ENCODE results near the gene ARL2BP. TPM values are rescaled to one million over a fixed set of nuclear protein-coding genes. Genes with fewer than 3 reads are reported as not detected.

ARL2BP gene
- total RNA-seq, 1 experiment from 2014 or later: 10.6 TPM

DNA sequence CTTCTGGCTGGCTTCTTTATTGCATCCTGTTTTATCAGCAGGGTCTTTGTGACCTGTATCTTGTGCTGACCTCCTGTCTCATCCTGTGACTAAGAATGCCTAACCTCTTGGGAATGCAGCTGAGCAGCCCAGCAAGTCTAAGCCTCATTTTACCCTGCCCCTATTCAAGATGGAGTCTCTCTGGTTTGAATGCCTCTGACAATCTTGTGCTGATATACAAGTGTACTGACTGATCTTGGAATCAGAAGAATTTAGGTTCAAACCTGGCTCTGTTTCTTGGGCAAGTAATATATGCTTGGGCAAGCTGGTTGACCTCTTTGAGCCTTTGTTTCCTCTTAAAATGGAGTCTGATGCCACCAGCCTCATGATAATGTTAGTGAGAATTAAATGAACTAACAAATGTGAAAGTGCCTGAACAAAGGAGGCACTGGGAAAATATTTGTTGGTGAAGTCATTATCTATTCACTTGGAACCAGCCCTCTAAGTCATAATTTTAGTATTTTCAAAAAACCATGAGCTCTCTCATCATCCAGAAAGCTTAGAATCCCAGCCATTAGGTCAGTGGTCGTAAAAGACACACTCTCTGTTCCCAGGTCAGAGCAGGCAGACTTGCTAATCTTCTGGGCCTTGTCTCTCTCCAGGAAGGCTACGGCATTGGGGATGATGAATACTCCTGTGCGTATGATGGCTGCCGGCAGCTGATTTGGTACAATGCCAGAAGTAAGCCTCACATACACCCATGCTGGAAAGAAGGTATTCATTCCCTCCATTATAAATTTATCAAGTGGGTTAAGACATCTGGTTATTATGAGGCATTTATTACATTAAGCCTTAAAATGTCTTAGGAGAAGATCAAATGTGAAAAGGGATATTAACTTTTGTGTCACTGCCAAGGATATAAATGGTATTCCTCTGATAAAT lies 18.1 kb upstream of the ARL2BP start:
- no peaks in the 10 kb centered on the region for H3K4me1 Mint-ChIP-seq
- CTCF ChIA-PET: no interaction called here
- H3K36me3 Mint-ChIP-seq: peaks cover 58% of the 10 kb centered on the region
- no peak overlapping the region for H3K27ac Mint-ChIP-seq
- POLR2A ChIA-PET: no interaction called here
- ATAC-seq (no peak), DNase-seq (ENCODE audit: low spot score) (no peak)
- TF ChIP-seq PRRX2 (CRISPR knock-in tag; IDR thresholded peaks at IDR 0.05) (no peak), ZNF317 (CRISPR knock-in tag; IDR thresholded peaks at IDR 0.05; ENCODE audit: borderline replicate concordance, low read depth) (no peak), ATF1 (CRISPR knock-in tag; IDR thresholded peaks at IDR 0.05) (no peak), ZNF232 (CRISPR knock-in tag; IDR thresholded peaks at IDR 0.05) (no peak), FOXK1 (CRISPR knock-in tag; IDR thresholded peaks at IDR 0.05) (no peak), ZNF219 (CRISPR knock-in tag; IDR thresholded peaks at IDR 0.05; ENCODE audit: borderline replicate concordance) (no peak), NR1H2 (CRISPR knock-in tag; IDR thresholded peaks at IDR 0.05) (no peak), RORB (CRISPR knock-in tag; IDR thresholded peaks at IDR 0.05) (no peak), ZNF396 (CRISPR knock-in tag; IDR thresholded peaks at IDR 0.05; ENCODE audit: borderline replicate concordance) (no peak), NR3C1 (CRISPR knock-in tag; conservative IDR thresholded peaks at IDR 0.05; ENCODE audit: low read depth) (no peak), IRF2 (CRISPR knock-in tag; IDR thresholded peaks at IDR 0.05; ENCODE audit: borderline replicate concordance, low read depth) (no peak)
- TF ChIP-seq, protein P1, sequence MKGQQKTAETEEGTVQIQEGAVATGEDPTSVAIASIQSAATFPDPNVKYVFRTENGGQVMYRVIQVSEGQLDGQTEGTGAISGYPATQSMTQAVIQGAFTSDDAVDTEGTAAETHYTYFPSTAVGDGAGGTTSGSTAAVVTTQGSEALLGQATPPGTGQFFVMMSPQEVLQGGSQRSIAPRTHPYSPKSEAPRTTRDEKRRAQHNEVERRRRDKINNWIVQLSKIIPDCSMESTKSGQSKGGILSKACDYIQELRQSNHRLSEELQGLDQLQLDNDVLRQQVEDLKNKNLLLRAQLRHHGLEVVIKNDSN (CRISPR knock-in tag; IDR thresholded peaks at IDR 0.05): no peak
- TF ChIP-seq, protein P2, sequence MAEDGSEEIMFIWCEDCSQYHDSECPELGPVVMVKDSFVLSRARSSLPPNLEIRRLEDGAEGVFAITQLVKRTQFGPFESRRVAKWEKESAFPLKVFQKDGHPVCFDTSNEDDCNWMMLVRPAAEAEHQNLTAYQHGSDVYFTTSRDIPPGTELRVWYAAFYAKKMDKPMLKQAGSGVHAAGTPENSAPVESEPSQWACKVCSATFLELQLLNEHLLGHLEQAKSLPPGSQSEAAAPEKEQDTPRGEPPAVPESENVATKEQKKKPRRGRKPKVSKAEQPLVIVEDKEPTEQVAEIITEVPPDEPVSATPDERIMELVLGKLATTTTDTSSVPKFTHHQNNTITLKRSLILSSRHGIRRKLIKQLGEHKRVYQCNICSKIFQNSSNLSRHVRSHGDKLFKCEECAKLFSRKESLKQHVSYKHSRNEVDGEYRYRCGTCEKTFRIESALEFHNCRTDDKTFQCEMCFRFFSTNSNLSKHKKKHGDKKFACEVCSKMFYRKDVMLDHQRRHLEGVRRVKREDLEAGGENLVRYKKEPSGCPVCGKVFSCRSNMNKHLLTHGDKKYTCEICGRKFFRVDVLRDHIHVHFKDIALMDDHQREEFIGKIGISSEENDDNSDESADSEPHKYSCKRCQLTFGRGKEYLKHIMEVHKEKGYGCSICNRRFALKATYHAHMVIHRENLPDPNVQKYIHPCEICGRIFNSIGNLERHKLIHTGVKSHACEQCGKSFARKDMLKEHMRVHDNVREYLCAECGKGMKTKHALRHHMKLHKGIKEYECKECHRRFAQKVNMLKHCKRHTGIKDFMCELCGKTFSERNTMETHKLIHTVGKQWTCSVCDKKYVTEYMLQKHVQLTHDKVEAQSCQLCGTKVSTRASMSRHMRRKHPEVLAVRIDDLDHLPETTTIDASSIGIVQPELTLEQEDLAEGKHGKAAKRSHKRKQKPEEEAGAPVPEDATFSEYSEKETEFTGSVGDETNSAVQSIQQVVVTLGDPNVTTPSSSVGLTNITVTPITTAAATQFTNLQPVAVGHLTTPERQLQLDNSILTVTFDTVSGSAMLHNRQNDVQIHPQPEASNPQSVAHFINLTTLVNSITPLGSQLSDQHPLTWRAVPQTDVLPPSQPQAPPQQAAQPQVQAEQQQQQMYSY (CRISPR knock-in tag; IDR thresholded peaks at IDR 0.05): no peak
- TF ChIP-seq, protein P3, sequence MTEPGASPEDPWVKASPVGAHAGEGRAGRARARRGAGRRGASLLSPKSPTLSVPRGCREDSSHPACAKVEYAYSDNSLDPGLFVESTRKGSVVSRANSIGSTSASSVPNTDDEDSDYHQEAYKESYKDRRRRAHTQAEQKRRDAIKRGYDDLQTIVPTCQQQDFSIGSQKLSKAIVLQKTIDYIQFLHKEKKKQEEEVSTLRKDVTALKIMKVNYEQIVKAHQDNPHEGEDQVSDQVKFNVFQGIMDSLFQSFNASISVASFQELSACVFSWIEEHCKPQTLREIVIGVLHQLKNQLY (CRISPR knock-in tag; IDR thresholded peaks at IDR 0.05): no peak
- TF ChIP-seq, protein P4, sequence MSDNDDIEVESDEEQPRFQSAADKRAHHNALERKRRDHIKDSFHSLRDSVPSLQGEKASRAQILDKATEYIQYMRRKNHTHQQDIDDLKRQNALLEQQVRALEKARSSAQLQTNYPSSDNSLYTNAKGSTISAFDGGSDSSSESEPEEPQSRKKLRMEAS (CRISPR knock-in tag; IDR thresholded peaks at IDR 0.05): no peak
- TF ChIP-seq, protein P5, sequence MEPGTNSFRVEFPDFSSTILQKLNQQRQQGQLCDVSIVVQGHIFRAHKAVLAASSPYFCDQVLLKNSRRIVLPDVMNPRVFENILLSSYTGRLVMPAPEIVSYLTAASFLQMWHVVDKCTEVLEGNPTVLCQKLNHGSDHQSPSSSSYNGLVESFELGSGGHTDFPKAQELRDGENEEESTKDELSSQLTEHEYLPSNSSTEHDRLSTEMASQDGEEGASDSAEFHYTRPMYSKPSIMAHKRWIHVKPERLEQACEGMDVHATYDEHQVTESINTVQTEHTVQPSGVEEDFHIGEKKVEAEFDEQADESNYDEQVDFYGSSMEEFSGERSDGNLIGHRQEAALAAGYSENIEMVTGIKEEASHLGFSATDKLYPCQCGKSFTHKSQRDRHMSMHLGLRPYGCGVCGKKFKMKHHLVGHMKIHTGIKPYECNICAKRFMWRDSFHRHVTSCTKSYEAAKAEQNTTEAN (CRISPR knock-in tag; IDR thresholded peaks at IDR 0.05): no peak
- TF ChIP-seq, protein P6, sequence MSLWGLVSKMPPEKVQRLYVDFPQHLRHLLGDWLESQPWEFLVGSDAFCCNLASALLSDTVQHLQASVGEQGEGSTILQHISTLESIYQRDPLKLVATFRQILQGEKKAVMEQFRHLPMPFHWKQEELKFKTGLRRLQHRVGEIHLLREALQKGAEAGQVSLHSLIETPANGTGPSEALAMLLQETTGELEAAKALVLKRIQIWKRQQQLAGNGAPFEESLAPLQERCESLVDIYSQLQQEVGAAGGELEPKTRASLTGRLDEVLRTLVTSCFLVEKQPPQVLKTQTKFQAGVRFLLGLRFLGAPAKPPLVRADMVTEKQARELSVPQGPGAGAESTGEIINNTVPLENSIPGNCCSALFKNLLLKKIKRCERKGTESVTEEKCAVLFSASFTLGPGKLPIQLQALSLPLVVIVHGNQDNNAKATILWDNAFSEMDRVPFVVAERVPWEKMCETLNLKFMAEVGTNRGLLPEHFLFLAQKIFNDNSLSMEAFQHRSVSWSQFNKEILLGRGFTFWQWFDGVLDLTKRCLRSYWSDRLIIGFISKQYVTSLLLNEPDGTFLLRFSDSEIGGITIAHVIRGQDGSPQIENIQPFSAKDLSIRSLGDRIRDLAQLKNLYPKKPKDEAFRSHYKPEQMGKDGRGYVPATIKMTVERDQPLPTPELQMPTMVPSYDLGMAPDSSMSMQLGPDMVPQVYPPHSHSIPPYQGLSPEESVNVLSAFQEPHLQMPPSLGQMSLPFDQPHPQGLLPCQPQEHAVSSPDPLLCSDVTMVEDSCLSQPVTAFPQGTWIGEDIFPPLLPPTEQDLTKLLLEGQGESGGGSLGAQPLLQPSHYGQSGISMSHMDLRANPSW (CRISPR knock-in tag; conservative IDR thresholded peaks at IDR 0.05; ENCODE audit: low read depth): no peak
- TF ChIP-seq, protein P7, sequence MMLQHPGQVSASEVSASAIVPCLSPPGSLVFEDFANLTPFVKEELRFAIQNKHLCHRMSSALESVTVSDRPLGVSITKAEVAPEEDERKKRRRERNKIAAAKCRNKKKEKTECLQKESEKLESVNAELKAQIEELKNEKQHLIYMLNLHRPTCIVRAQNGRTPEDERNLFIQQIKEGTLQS (CRISPR knock-in tag; conservative IDR thresholded peaks at IDR 0.05): no peak
- TF ChIP-seq, protein P8, sequence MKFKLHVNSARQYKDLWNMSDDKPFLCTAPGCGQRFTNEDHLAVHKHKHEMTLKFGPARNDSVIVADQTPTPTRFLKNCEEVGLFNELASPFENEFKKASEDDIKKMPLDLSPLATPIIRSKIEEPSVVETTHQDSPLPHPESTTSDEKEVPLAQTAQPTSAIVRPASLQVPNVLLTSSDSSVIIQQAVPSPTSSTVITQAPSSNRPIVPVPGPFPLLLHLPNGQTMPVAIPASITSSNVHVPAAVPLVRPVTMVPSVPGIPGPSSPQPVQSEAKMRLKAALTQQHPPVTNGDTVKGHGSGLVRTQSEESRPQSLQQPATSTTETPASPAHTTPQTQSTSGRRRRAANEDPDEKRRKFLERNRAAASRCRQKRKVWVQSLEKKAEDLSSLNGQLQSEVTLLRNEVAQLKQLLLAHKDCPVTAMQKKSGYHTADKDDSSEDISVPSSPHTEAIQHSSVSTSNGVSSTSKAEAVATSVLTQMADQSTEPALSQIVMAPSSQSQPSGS (CRISPR knock-in tag; IDR thresholded peaks at IDR 0.05; ENCODE audit: borderline replicate concordance, low read depth): no peak
- no peaks in the 10 kb centered on the region for H3K27me3 Mint-ChIP-seq (ENCODE audit: low read depth)
- no peak overlapping the region for H3K4me3 Mint-ChIP-seq
- H3K9me3 Mint-ChIP-seq: no peaks in the 10 kb centered on the region

Data from WTC11 (cell line).